ENCODE measurements around the gene ZSCAN16. TPM values are rescaled to one million over a fixed set of nuclear protein-coding genes. Genes with fewer than 3 reads are reported as not detected.

The ZSCAN16 gene
- total RNA-seq, 2 experiments from 2014 or later = 2.9 to 4.5 TPM

GRCh38 chr6:28176373-28176772 is 52.0 kb downstream of the ZSCAN16 start:
- no peak for ATAC-seq
- POLR2A ChIA-PET = no interaction called here
- H3K4me3 Mint-ChIP-seq = no peak overlapping the region
- no peak overlapping the region for H3K27ac Mint-ChIP-seq
- H3K27me3 Mint-ChIP-seq (ENCODE audit: low read depth) = peaks cover 17% of the 10 kb centered on the region
- CTCF ChIA-PET = interaction anchor here (0.6 kb wide), 1 partner anchor 151 kb away, joined by 3 read pairs; no protein-coding TSS in a partner anchor
- H3K4me1 Mint-ChIP-seq (ENCODE audit: low read depth) = no peaks in the 10 kb centered on the region
- no peaks in the 10 kb centered on the region for H3K36me3 Mint-ChIP-seq (ENCODE audit: low read depth)
- no peaks in the 10 kb centered on the region for H3K9me3 Mint-ChIP-seq (ENCODE audit: insufficient read depth)
- no peak for DNase-seq

Other genes with a start within 250 kb of the ZSCAN16 start
- not detected for gene OR2B2, start 212.2 kb upstream of the ZSCAN16 start, total RNA-seq
- not detected for gene OR2B6, start 167.4 kb upstream of the ZSCAN16 start, total RNA-seq
- gene ZNF165, start 44.0 kb upstream of the ZSCAN16 start, total RNA-seq = under 1 TPM; 0.84 to 0.97 TPM
- gene ZKSCAN8, start 17.3 kb downstream of the ZSCAN16 start, total RNA-seq = 10 to 100 TPM; 17.6 to 18.7 TPM
- gene ZSCAN9, start 100.7 kb downstream of the ZSCAN16 start, total RNA-seq = 1 to 10 TPM; 4.1 to 4.5 TPM
- 1 to 10 TPM; 6.9 to 7.7 TPM for gene ZKSCAN4, start 127.7 kb downstream of the ZSCAN16 start, total RNA-seq
- gene NKAPL, start 134.7 kb downstream of the ZSCAN16 start, total RNA-seq = not detected
- 1 to 10 TPM; 6.7 to 9.7 TPM for gene ZSCAN26, start 142.5 kb downstream of the ZSCAN16 start, total RNA-seq
- 1 to 10 TPM; 3.6 to 4.0 TPM for gene PGBD1, start 157.0 kb downstream of the ZSCAN16 start, total RNA-seq
- under 1 TPM; 0.68 to 0.78 TPM for gene ZSCAN31, start 211.5 kb downstream of the ZSCAN16 start, total RNA-seq
- gene ZKSCAN3, start 225.3 kb downstream of the ZSCAN16 start, total RNA-seq = 1 to 10 TPM; 4.6 to 5.0 TPM